ENCODE measurements around the gene NTM. TPM values are rescaled to one million over a fixed set of nuclear protein-coding genes. Genes with fewer than 3 reads are reported as not detected.

The NTM gene
- total and polyA plus RNA-seq, 2 donors (not counting 3 experiments of a cell fraction or from before 2014, with no cell fraction given) = 1.00 to 1.1 TPM

GRCh38 chr11:132174362-132175255 is 804.2 kb downstream of the NTM start:
- H3K4me3 ChIP-seq (replicated peaks in 1 of 3; ENCODE audit: insufficient read depth in 1 of 3, low read depth in 1 of 3, low read length in 3 of 3) = no peak overlapping the region
- H3K36me3 ChIP-seq (ENCODE audit: control insufficient read depth in 2 of 2, extremely low read depth in 1 of 2, insufficient read depth in 2 of 2, low read length in 2 of 2) = no peaks in the 10 kb centered on the region
- DNase-seq (ENCODE audit: low read depth, low spot score) (no peak), FAIRE-seq (no peak)
- dilution Hi-C loops (cut with MboI; ENCODE audit: extremely low pct_ligation_motif_present, low sequenced_read_pairs) = no loop called here
- TF ChIP-seq GATA2 (IDR thresholded peaks at IDR 0.05; ENCODE audit: insufficient read depth, insufficient read length, low read depth, low read length) (no peak), MYC (IDR thresholded peaks at IDR 0.05; ENCODE audit: low read depth, low read length) (no peak), EZH2 (IDR thresholded peaks at IDR 0.05; ENCODE audit: borderline replicate concordance, low read depth, low read length, severe bottlenecking) (no peak), POLR2A (IDR thresholded peaks at IDR 0.05; ENCODE audit: low read depth, low read length) (no peak), CTCF (IDR thresholded peaks at IDR 0.05; ENCODE audit: extremely low read depth in 1 of 2, insufficient read depth in 1 of 2, low read depth in 1 of 2, low read length in 2 of 2) (no peak), FOS (IDR thresholded peaks at IDR 0.05; ENCODE audit: borderline replicate concordance, insufficient read depth, low read length) (no peak), JUN (IDR thresholded peaks at IDR 0.05; ENCODE audit: borderline replicate concordance, insufficient read depth, insufficient read length, low read depth) (no peak), POLR2AphosphoS5 (IDR thresholded peaks at IDR 0.05; ENCODE audit: insufficient read depth, low read depth, low read length) (no peak)
- TF ChIP-seq, protein P1, sequence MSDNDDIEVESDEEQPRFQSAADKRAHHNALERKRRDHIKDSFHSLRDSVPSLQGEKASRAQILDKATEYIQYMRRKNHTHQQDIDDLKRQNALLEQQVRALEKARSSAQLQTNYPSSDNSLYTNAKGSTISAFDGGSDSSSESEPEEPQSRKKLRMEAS (IDR thresholded peaks at IDR 0.05; ENCODE audit: insufficient read depth, insufficient read length) = no peak
- no peak overlapping the region for H3K4me2 ChIP-seq (ENCODE audit: insufficient read depth, low read length)
- no peaks in the 10 kb centered on the region for H3K9me1 ChIP-seq (replicated peaks; ENCODE audit: control insufficient read depth, extremely low read depth, insufficient read depth, low read length)
- H3K9me3 ChIP-seq (replicated peaks; ENCODE audit: control insufficient read depth, insufficient read depth, low read length) = no peaks in the 10 kb centered on the region
- H3K9ac ChIP-seq (replicated peaks; ENCODE audit: extremely low read depth, insufficient read depth, low read length) = no peak overlapping the region
- POLR2A ChIA-PET = no interaction called here
- CTCF ChIA-PET = interaction anchor here (0.8 kb wide), 1 partner anchor 11 kb away, joined by 3 read pairs; no protein-coding TSS in a partner anchor
- H3K27me3 ChIP-seq (ENCODE audit: control insufficient read depth in 2 of 2, insufficient read depth in 2 of 2, low read length in 2 of 2) = no peaks in the 10 kb centered on the region
- H3K4me1 ChIP-seq (ENCODE audit: control insufficient read depth, extremely low read depth, insufficient read depth, low read length) = no peaks in the 10 kb centered on the region
- no peaks in the 10 kb centered on the region for H4K20me1 ChIP-seq (replicated peaks; ENCODE audit: control insufficient read depth, extremely low read depth, insufficient read depth, low read length)
- intact Hi-C loops (cut with micrococcal nuclease) = no loop called here
- no peak overlapping the region for H3K27ac ChIP-seq (ENCODE audit: insufficient read depth, low read depth, low read length)
- no peak overlapping the region for H2AFZ ChIP-seq (ENCODE audit: low read depth, low read length)
- no TSS peak for BruUV-seq (replicated peaks)
- no peaks in the 10 kb centered on the region for H3K79me2 ChIP-seq (ENCODE audit: control insufficient read depth, insufficient read depth, low read length)

Measured in endothelial cell of umbilical vein (primary cell).